HL-60 (cell line): ENCODE measurements around the gene TUT4.

ENCODE experiments used
- DNase-seq, 2 experiments: peaks; one replicate each; pipeline ENCODE4 v3.0.0-alpha.2; 2010 to 2020; ENCODE audit warnings: low read depth in 1 of 2, low spot score in 1 of 2
- H3K27ac ChIP-seq: fragments of 250-450 bp; sonication (Bioruptor Pico); replicated peaks from 2 replicates; pipeline ENCODE4 v1.5.1; 2020; ENCODE audit warnings: mild to moderate bottlenecking, moderate library complexity
- H3K27me3 ChIP-seq: fragments of 250-450 bp; sonication (Bioruptor Pico); 2 replicates; pipeline ENCODE4 v1.5.1; 2021; ENCODE audit warnings: mild to moderate bottlenecking, moderate library complexity; ENCODE audit not compliant: insufficient read depth, poor library complexity, severe bottlenecking
- H3K4me3 ChIP-seq: replicated peaks from 2 replicates; pipeline ENCODE4 v1.5.1; 2011; ENCODE audit warnings: mild to moderate bottlenecking, control low read depth, low read length; ENCODE audit not compliant: insufficient read depth
- GABPA ChIP-seq: IDR thresholded peaks from 2 replicates; pipeline ENCODE4 v1.6.1; 2012; ENCODE audit warnings: low read depth
- POLR2AphosphoS5 ChIP-seq: IDR thresholded peaks from 2 replicates; pipeline ENCODE4 v1.6.1; 2012; ENCODE audit warnings: low read depth
- REST ChIP-seq: IDR thresholded peaks from 2 replicates; pipeline ENCODE4 v1.6.1; 2012; ENCODE audit warnings: low read depth; ENCODE audit not compliant: insufficient replicate concordance
- SPI1 ChIP-seq: IDR thresholded peaks from 2 replicates; pipeline ENCODE4 v1.6.1; 2012; ENCODE audit warnings: low read depth, mild to moderate bottlenecking, borderline replicate concordance
- TF ChIP-seq, protein P1 (sequence below): IDR thresholded peaks from one replicate; pipeline ENCODE4 v1.5.1; 2011; ENCODE audit warnings: low read length, control low read depth, inconsistent platforms; ENCODE audit not compliant: insufficient read depth

The TUT4 gene

GRCh38 chr1:52574594-52574993 lies 21.7 kb upstream of the TUT4 start:
- no peak overlapping the region for H3K27ac ChIP-seq
- TF ChIP-seq SPI1 (no peak), GABPA (no peak), POLR2AphosphoS5 (no peak), REST (no peak)
- TF ChIP-seq, protein P1, sequence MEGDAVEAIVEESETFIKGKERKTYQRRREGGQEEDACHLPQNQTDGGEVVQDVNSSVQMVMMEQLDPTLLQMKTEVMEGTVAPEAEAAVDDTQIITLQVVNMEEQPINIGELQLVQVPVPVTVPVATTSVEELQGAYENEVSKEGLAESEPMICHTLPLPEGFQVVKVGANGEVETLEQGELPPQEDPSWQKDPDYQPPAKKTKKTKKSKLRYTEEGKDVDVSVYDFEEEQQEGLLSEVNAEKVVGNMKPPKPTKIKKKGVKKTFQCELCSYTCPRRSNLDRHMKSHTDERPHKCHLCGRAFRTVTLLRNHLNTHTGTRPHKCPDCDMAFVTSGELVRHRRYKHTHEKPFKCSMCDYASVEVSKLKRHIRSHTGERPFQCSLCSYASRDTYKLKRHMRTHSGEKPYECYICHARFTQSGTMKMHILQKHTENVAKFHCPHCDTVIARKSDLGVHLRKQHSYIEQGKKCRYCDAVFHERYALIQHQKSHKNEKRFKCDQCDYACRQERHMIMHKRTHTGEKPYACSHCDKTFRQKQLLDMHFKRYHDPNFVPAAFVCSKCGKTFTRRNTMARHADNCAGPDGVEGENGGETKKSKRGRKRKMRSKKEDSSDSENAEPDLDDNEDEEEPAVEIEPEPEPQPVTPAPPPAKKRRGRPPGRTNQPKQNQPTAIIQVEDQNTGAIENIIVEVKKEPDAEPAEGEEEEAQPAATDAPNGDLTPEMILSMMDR: no peak
- no peak overlapping the region for H3K4me3 ChIP-seq
- DNase-seq: no peak
- H3K27me3 ChIP-seq: no peaks in the 10 kb centered on the region

DNA sequence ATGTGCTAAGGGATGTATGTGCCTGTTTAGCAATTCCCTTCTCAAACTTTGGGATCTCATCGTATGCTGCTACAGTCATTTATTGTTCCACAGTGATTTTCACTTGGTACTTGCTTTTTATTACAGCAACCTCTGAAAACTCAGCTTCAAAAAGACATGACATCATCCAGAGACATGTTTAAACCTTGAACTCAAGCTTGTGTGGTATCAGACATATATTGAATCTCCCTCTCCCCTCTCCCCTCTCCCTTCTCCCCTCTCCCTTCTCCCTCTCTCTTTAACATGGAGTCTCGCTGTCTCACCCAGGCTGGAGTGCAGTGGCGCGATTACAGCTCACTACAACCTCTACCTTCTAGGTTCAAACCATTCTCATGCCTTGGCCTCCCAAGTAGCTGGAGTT lies 19.5 kb upstream of the TUT4 start:
- Histone ChIP-seq H3K27ac (no peak overlapping the region), H3K4me3 (no peak overlapping the region), H3K27me3 (no peaks in the 10 kb centered on the region)
- no peak for DNase-seq
- TF ChIP-seq, protein P1: no peak
- TF ChIP-seq GABPA: no peak

DNA sequence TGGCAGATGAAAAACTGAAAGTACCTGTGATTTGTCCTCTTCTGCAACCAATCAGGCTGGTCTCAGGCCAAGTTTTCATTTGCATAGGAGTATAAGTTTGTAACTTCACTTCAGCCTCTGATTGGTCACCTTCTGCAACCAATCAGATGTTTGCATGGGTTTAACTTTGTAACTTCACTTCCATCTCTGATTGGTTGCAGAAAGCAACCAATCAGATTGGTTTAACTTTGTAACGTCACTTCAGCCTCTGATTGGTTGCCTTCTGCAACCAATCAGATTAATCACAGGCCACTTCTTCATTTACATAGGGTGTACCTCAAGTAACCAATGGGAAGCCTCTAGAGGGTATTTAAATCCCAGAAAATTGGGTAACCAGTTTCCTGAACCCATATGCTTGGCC lies 18.9 kb upstream of the TUT4 start:
- Histone ChIP-seq H3K27me3 (no peaks in the 10 kb centered on the region), H3K27ac (no peak overlapping the region), H3K4me3 (no peak overlapping the region)
- DNase-seq: no peak
- TF ChIP-seq REST: no peak
- TF ChIP-seq, protein P1: no peak
- TF ChIP-seq GABPA: no peak
- no peak for TF ChIP-seq POLR2AphosphoS5
- no peak for TF ChIP-seq SPI1

- DNase-seq: peak in 1 of 2 experiments; percentile 41
- TF ChIP-seq GABPA (no peak), REST (no peak)
- TF ChIP-seq, protein P1: no peak
- Histone ChIP-seq H3K27ac (peak overlapping the region; percentile 63), H3K4me3 (no peak overlapping the region), H3K27me3 (no peaks in the 10 kb centered on the region)
Observed at GRCh38 chr1:52569449-52570210, 16.7 kb upstream of the TUT4 start.
